ENCODE results near the gene RAX. TPM values are rescaled to one million over a fixed set of nuclear protein-coding genes. Genes with fewer than 3 reads are reported as not detected.

Gene RAX
- not detected for total RNA-seq

- 2 to 4% methylated on average over 18 to 76 of the region's 88 CpGs for WGBS, 2 donors
- Histone ChIP-seq H3K4me1 (peaks cover 33% of the 10 kb centered on the region), H3K27ac (no peak within 1 kb of the TSS), H3K4me3 (no peak within 1 kb of the TSS), H3K9me3 (no peaks in the 10 kb centered on the region), H3K36me3 (replicated peaks in 1 of 2; ENCODE audit: insufficient read depth in 1 of 2, low read depth in 2 of 2) (no peaks in the 10 kb centered on the region), H3K27me3 (peaks cover 0 to 48% of the 10 kb centered on the region in 2 donors)
- TF ChIP-seq POLR2A (IDR thresholded peaks at IDR 0.05) (no peak), CTCF (IDR thresholded peaks at IDR 0.05) (peak in 2 of 7 experiments; percentile 11 to 25)
- intact Hi-C loops (cut with DNase I) = no loop called here
- DNase-seq (peak in 2 of 4 donors; percentile 27 to 46), ATAC-seq (peak; percentile 47)
Measured at GRCh38 chr18:59272891-59273758, at the start of gene RAX. RAX (minus strand) TSS chr18:59273454; CDS start chr18:59273206, 248 bp downstream.

- Histone ChIP-seq H3K27me3 (no peaks in the 10 kb centered on the region), H3K27ac (no peak within 1 kb of the TSS), H3K4me3 (no peak within 1 kb of the TSS), H3K4me1 (no peaks in the 10 kb centered on the region), H3K36me3 (replicated peaks in 1 of 2; ENCODE audit: insufficient read depth in 1 of 2, low read depth in 2 of 2) (no peaks in the 10 kb centered on the region), H3K9me3 (no peaks in the 10 kb centered on the region)
- WGBS, 2 donors = 74 to 78% methylated on average over 4 of the region's 4 CpGs
- TF ChIP-seq CTCF (IDR thresholded peaks at IDR 0.05) (no peak), POLR2A (IDR thresholded peaks at IDR 0.05) (no peak)
- intact Hi-C loops (cut with DNase I) = no loop called here
- ATAC-seq (no peak), DNase-seq (no peak)
Measured at GRCh38 chr18:59318460-59319050, 45.3 kb upstream of the RAX start, which contains the start of gene CPLX4. CPLX4 (minus strand) TSS chr18:59318649; CDS start chr18:59318462, 187 bp downstream.

DNA sequence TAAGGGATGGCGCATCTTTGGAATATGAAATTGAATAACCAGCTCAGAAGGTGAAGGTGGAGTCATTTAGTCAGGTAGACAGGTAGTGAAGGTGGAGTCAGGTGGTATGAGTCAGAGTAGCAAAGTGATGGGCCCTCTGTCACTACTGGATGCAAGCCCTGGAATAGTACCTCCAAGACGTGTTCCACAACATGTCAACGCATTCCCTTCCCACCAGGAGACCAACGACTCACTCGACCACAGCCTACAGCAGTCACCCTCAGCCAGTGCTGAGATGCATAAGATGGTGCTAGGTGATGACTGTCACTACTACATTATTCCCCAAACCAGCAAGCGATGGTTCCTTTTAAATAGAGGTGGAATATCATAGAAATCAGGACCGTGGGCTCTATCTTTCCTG lies 38.4 kb upstream of the RAX start:
- H3K9me3 ChIP-seq = no peaks in the 10 kb centered on the region
- H3K4me1 ChIP-seq = peaks cover 13% of the 10 kb centered on the region
- peaks cover 0 to 7% of the 10 kb centered on the region in 2 donors for H3K27me3 ChIP-seq
- ATAC-seq (no peak), DNase-seq (no peak)
- no peak overlapping the region for H3K27ac ChIP-seq
- H3K36me3 ChIP-seq (replicated peaks in 1 of 2; ENCODE audit: insufficient read depth in 1 of 2, low read depth in 2 of 2) = no peaks in the 10 kb centered on the region
- no peak overlapping the region for H3K4me3 ChIP-seq
- 78 to 82% methylated on average over 7 of the region's 7 CpGs for WGBS, 2 donors
- TF ChIP-seq POLR2A (IDR thresholded peaks at IDR 0.05) (no peak), CTCF (IDR thresholded peaks at IDR 0.05) (no peak)
- intact Hi-C loops (cut with DNase I) = no loop called here

DNA sequence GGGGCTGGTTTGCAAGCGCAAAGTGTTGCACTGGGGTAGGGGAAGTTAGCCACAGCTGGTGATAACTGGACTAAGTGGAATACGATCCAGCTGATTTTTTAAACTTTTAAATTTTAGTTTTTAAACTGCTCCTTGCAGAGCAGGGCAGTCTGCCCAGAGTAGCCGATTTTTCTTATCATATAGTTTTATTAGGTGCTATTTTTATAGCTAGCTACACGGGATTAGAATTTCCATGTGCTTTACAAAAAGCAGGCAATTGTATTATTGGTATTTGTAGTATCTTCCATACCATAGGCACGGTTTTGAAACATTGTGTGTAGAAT lies 35.6 kb upstream of the RAX start:
- H3K36me3 ChIP-seq (replicated peaks in 1 of 2; ENCODE audit: insufficient read depth in 1 of 2, low read depth in 2 of 2) = no peaks in the 10 kb centered on the region
- DNase-seq (no peak), ATAC-seq (no peak)
- no peak overlapping the region for H3K4me3 ChIP-seq
- peaks cover 13% of the 10 kb centered on the region for H3K4me1 ChIP-seq
- H3K9me3 ChIP-seq = no peaks in the 10 kb centered on the region
- H3K27me3 ChIP-seq = peaks cover 0 to 7% of the 10 kb centered on the region in 2 donors
- H3K27ac ChIP-seq = no peak overlapping the region
- 2% methylated on average over 5 of the region's 5 CpGs for WGBS, 2 donors
- intact Hi-C loops (cut with DNase I) = loop anchor here (5.0 kb wide), 1 partner anchor 93 kb away; no protein-coding TSS in a partner anchor
- no peak for TF ChIP-seq CTCF (IDR thresholded peaks at IDR 0.05)
- TF ChIP-seq POLR2A (IDR thresholded peaks at IDR 0.05) = no peak

All from body of pancreas (tissue), 4 donors.